Right lobe of liver (tissue), 6 donors: Measurements from ENCODE around the gene LMTK2. TPM values are rescaled to one million over a fixed set of nuclear protein-coding genes. Genes with fewer than 3 reads are reported as not detected.

ENCODE experiments used
- ATAC-seq, 4 donors: fragments of 200-7000 bp; cut with Tn5 transposase; one replicate each; pipeline ENCODE4 v1.9.1; 2020; ENCODE audit warnings: mild to moderate bottlenecking in 4 of 4, moderate library complexity in 4 of 4
- DNase-seq, 3 donors: peaks; one replicate each; pipeline ENCODE4 v3.0.0-alpha.2; 2020
- H3K27ac ChIP-seq, 3 donors: fragments of 200-600 bp; one replicate each; pipeline ENCODE4 v1.8.0; 2022
- H3K27me3 ChIP-seq, 2 donors: fragments of 200-600 bp; one replicate each; pipeline ENCODE4 v1.8.0; 2022
- H3K36me3 ChIP-seq, 4 donors: fragments of 200-600 bp; sonication (generic) in 1 of 4; one replicate each; pipeline versions ENCODE4 v1.5.1 to v1.8.0; 2017 to 2022; ENCODE audit warnings: control low read depth in 1 of 4
- H3K4me1 ChIP-seq, 4 donors: fragments of 200-600 bp; sonication (generic) in 1 of 4; one replicate each; pipeline versions ENCODE4 v1.5.1 to v1.8.0; 2017 to 2022; ENCODE audit warnings: control low read depth in 1 of 4
- H3K4me3 ChIP-seq, 3 donors: fragments of 200-600 bp; one replicate each; pipeline ENCODE4 v1.8.0; 2022
- H3K9me3 ChIP-seq, 4 donors: fragments of 200-600 bp; sonication (generic) in 1 of 4; one replicate each; pipeline versions ENCODE4 v1.5.1 to v1.8.0; 2017 to 2022; ENCODE audit warnings: control low read depth in 1 of 4
- CTCF ChIP-seq, 4 donors: fragments of 200-600 bp in 3 of 4; fragments of 450-650 bp in 1 of 4; IDR thresholded peaks; one replicate each; pipeline versions ENCODE4 v1.5.1 to v1.8.0; 2016 to 2022; ENCODE audit warnings: antibody characterized with exemption in 4 of 4, mild to moderate bottlenecking in 2 of 4
- POLR2A ChIP-seq: fragments of 450-650 bp; IDR thresholded peaks from one replicate; pipeline ENCODE4 v1.6.1; 2017; ENCODE audit warnings: antibody characterized with exemption, mild to moderate bottlenecking
- WGBS: methylation state at CpG from one replicate; pipeline ENCODE4 v1.1.6; 2018; ENCODE audit warnings: low coverage, low lambda C conversion rate; ENCODE audit not compliant: insufficient coverage; ENCODE audit errors: missing lambda C conversion rate; 5-methylcytosine and 5-hydroxymethylcytosine counted together
- intact Hi-C, 2 donors: fragments of 100-400 bp; cut with DNase I; formaldehyde crosslinking; loops; one replicate each; pipeline versions ENCODE4 v1.11.2 to v1.14.1; 2022
- total RNA-seq, 6 experiments: library from RNA; depleted of rRNA in 2 of 6; stranded (reverse); fragments of >200 nt in 2 of 6; fragmentation: NEBNext Ultra II Directional in 3 of 6; extraction: Animal tissue kit (Norgen Biotek cat#: 25700) in 3 of 6; gene quantifications; one replicate each; pipeline versions ENCODE4 v1.1.0 to v1.2.4, GENCODE V29; 2016 to 2023
- donor health status: DM: no; HTN: yes; CAD: no.
- donor health status: DM: no; HTN: no; CAD: no.
- donor health status: DM: no; HTN: no; CAD: no.
- donor health status: DM: no; HTN: yes; CAD: no.
- donor health status: DM: no; HTN: yes; CAD: no.

The LMTK2 gene
- total RNA-seq, 6 experiments from 2014 or later = 9.4 to 16.7 (median 13.9) TPM

- H3K36me3 ChIP-seq = peaks cover 0 to 4% (median 0%) of the 10 kb centered on the region in 4 donors
- intact Hi-C loops = no loop called here
- no peak overlapping the region for H3K27ac ChIP-seq
- ATAC-seq (no peak), DNase-seq (no peak)
- H3K27me3 ChIP-seq = no peaks in the 10 kb centered on the region
- H3K9me3 ChIP-seq = no peaks in the 10 kb centered on the region
- no peaks in the 10 kb centered on the region for H3K4me1 ChIP-seq
- no peak overlapping the region for H3K4me3 ChIP-seq
- WGBS = 78% methylated on average over 9 of the region's 9 CpGs
- no peak for TF ChIP-seq POLR2A
- no peak for TF ChIP-seq CTCF (IDR thresholded peaks at IDR 0.05)
Observed at GRCh38 chr7:98186452-98187137, 79.9 kb downstream of the LMTK2 start.

GRCh38 chr7:98187138-98187502 is 80.5 kb downstream of the LMTK2 start:
- Histone ChIP-seq H3K27me3 (no peaks in the 10 kb centered on the region), H3K9me3 (no peaks in the 10 kb centered on the region), H3K36me3 (peaks cover 0 to 9% (median 0%) of the 10 kb centered on the region in 4 donors), H3K4me3 (no peak overlapping the region), H3K27ac (no peak overlapping the region), H3K4me1 (no peaks in the 10 kb centered on the region)
- 31% methylated on average over 1 of the region's 1 CpG for WGBS
- DNase-seq = no peak
- TF ChIP-seq CTCF (IDR thresholded peaks at IDR 0.05) = no peak
- no peak for TF ChIP-seq POLR2A
- intact Hi-C loops = no loop called here
- ATAC-seq = no peak

GRCh38 chr7:98189559-98189958 is 82.9 kb downstream of the LMTK2 start:
- Histone ChIP-seq H3K9me3 (no peaks in the 10 kb centered on the region), H3K4me1 (no peaks in the 10 kb centered on the region), H3K36me3 (peaks cover 0 to 27% (median 5%) of the 10 kb centered on the region in 4 donors), H3K27ac (no peak overlapping the region), H3K27me3 (no peaks in the 10 kb centered on the region), H3K4me3 (no peak overlapping the region)
- WGBS = 78% methylated on average over 7 of the region's 11 CpGs
- DNase-seq = peak in 1 of 3 donors; percentile 16
- TF ChIP-seq CTCF (IDR thresholded peaks at IDR 0.05) (no peak), POLR2A (no peak)
- no peak for ATAC-seq
- intact Hi-C loops = no loop called here

- no peaks in the 10 kb centered on the region for H3K4me1 ChIP-seq
- TF ChIP-seq CTCF (IDR thresholded peaks at IDR 0.05) (no peak), POLR2A (no peak)
- H3K36me3 ChIP-seq = peaks cover 0 to 35% (median 5%) of the 10 kb centered on the region in 4 donors
- intact Hi-C loops = no loop called here
- H3K27ac ChIP-seq = no peak overlapping the region
- H3K9me3 ChIP-seq = no peaks in the 10 kb centered on the region
- no peak for ATAC-seq
- WGBS = 95% methylated on average over 16 of the region's 32 CpGs
- no peaks in the 10 kb centered on the region for H3K27me3 ChIP-seq
- DNase-seq = no peak
- H3K4me3 ChIP-seq = no peak overlapping the region
Observed at GRCh38 chr7:98191668-98192431, 85.2 kb downstream of the LMTK2 start.
